Stimulated activated CD4-positive, alpha-beta T cell treated with anti-CD3 and anti-CD28 coated beads, TNF-alpha, amount 100 ng/mL, for 1 hour (primary cell): ENCODE results near the gene COL5A2.

Source experiments
- DNase-seq, 3 donors: peaks; one replicate each; pipeline ENCODE4 v3.0.0-alpha.2; 2020; ENCODE audit warnings: low read depth in 3 of 3, low spot score in 1 of 3

The COL5A2 gene

GRCh38 chr2:189147989-189148388, 31.6 kb downstream of the COL5A2 start:
- DNase-seq, result no peak

- DNase-seq, result no peak
These were observed 32.2 kb downstream of the COL5A2 start for GRCh38 chr2:189147361-189147760.

- no peak for DNase-seq
These were observed 33.0 kb downstream of the COL5A2 start for GRCh38 chr2:189146553-189146952.

DNA sequence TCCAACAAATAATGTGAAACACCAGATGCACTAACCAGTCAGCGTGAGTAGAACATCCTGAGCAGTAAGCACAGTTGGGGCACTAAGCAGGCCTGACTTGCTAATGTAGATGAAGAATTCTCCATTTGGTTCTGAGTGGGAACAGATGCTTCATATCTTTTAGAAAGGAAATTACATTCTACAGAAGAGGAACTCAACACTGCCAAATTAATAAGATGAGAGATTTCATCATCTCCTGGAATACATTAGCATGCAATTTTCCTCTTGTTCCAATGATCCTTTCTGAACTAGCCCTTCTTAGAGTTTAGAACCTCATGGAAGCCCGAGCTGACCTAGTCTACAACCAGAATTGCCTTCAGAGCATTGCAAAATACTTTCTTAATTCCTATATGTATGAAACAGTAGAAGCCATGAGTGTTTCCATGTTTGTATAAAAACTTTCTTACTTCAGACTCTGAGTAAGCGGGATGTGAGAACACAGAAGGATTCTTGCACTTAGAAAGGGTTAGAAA, 34.8 kb downstream of the COL5A2 start:
- DNase-seq, result no peak

- DNase-seq, result no peak
These were observed 35.6 kb downstream of the COL5A2 start for GRCh38 chr2:189143925-189144324.

- DNase-seq, result peak in 2 of 3 donors; percentile 3 to 5
These were observed 36.4 kb downstream of the COL5A2 start for GRCh38 chr2:189142893-189143759.

DNA sequence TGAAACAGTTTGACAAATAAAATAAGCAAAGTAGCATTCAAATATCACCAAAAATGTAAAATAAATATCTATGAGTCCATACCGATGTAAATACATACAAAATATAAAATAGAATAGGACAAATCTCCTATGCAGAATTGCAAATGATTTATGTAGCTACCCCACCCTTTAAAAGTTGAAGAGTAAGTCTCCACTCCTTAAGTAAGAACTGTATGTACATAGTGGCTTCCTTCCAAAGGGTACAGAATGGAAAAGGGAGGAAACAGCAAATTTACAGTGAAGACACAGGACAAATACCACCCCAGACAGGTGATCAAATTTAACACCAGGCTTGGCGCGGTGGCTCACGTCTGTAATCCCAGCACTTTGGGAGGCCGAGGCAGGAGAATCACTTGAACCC, 40.8 kb downstream of the COL5A2 start:
- DNase-seq, result no peak

DNA sequence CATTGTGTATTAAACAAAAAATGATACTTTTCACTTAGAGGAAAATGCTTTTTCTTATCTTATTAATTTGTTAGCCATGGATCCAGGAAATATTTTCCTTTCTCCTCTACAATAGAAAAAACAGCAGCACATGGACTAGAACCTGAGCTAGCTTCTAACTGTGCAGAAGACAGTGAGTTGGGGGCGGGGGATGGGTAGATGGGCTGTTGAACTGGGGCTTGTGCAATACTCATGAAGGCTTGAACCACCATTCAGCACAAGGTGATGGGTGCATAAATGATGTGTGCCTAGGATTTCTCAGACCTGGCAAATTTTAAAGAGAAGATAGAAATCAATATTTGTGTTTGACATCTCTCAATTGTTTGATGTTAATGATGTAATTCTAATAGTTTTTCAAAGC, 42.0 kb downstream of the COL5A2 start:
- DNase-seq, result no peak

DNA sequence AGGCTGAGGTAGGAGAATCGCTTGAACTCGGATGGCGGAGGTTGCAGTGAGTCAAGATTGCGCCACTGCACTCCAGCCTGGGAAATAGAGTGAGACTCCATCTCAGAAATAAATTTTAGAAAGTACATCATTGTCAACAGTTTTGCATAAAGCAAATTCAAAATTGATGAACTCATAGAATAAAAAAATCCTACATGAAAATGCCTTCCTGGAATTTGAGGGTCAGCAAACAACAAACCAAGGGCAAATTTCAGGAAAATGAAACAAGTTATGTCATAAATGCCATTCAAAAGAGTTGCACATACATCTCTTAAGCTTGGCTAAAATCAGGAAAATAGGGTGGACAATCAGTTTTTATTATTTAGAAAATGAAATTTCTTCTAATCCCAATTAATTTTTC, 45.1 kb downstream of the COL5A2 start:
- no peak for DNase-seq

- DNase-seq, result no peak
These were observed 47.6 kb downstream of the COL5A2 start for GRCh38 chr2:189131991-189132390.

DNA sequence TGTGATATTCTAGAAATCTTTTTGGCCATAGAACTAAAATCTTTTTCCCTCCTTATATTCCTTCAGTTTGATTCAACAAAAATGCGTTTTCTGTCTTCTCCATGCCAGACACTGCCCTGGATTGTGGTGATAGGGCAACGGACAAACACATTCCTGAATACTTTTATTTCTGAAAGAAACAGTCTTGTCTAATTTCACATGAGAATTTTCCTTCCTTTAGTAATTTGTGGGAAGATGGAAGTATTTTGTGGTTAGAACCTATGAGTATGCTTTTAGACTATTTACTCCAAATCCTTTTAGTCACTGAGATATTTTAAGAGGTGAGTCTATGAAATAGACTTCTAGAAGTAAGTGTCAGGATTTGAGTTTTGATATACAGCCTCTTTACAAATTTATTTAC, 49.6 kb downstream of the COL5A2 start:
- DNase-seq, result no peak

- DNase-seq, result no peak
These were observed 50.6 kb downstream of the COL5A2 start for GRCh38 chr2:189128970-189129369.

- DNase-seq, result no peak
These were observed 51.8 kb downstream of the COL5A2 start for GRCh38 chr2:189127756-189128155.

DNA sequence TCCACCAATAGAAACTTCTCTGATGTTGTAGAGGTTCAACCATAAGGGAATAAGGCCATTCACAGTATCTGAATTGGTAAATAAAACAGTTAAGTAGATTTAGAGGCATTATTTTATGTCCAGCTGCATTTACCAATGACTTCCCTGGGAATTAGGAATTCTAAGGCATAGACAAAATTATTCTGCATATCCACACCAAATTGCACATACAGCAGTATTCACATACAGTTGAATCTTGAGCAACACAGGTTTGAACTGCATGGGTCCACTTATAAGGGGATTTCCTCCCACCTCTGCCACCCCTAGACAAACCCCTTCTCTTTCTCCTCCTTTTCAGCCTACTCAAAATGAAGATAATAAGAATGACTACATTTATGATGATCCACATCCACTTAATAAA, 54.4 kb downstream of the COL5A2 start:
- DNase-seq, result no peak

DNA sequence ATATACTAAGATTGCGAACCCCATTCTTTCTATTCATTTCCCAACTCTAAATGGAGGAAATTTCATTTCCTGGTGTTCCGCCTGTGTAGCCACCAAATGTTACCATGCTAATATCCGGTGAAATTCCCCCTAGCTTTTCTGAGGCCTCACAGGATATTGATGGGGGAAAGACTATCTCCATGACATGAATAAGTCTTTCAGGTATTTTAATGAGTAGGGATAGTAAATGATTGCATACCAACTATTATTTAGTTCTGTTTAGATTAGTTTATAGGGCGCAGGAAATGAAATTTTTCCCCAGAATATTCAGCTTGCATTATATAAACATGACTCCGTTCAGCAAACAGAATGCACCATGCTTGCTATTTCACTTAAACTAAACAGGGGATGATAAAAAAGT, 55.4 kb downstream of the COL5A2 start:
- DNase-seq, result no peak

- DNase-seq, result no peak
These were observed 61.2 kb downstream of the COL5A2 start for GRCh38 chr2:189118386-189118785.

DNA sequence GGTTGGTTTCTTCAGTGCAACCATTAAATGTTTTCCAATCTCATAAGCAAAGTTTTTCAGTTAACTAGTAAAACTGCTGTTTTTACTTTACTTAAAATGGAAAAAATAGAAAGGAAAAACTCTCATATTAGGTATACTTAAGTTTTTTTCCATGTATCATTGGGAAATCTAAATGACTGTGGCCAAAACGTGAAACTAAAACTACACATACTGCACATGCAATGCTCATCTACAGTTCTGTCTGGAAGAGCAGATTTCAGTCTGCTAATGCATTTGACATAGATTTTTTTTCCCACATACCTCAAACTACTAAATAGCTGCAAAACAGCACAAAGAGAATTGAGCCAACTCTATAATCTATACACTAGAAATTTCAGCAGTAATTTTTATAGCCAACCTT, 62.6 kb downstream of the COL5A2 start:
- no peak for DNase-seq

- no peak for DNase-seq
These were observed 63.5 kb downstream of the COL5A2 start for GRCh38 chr2:189116087-189116486.

DNA sequence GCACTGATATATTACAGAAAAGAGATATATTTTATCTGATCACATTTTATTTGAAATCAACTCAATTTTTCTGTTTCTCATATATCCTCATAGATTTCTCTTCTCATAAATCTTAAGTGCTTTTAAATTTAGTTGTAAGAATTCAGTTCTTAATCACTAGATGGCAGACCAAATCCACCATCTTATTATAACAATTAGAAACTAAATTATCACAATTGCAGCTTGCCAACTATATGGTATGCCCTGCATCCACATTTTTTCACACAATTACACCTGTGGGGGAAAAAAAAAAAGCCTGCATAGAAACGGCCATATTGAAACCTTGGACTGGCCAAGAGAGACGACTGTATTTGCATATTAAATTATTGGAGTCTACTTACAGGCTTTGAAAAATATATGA, 64.4 kb downstream of the COL5A2 start:
- no peak for DNase-seq

- no peak for DNase-seq
These were observed 65.6 kb downstream of the COL5A2 start for GRCh38 chr2:189113963-189114362.

DNA sequence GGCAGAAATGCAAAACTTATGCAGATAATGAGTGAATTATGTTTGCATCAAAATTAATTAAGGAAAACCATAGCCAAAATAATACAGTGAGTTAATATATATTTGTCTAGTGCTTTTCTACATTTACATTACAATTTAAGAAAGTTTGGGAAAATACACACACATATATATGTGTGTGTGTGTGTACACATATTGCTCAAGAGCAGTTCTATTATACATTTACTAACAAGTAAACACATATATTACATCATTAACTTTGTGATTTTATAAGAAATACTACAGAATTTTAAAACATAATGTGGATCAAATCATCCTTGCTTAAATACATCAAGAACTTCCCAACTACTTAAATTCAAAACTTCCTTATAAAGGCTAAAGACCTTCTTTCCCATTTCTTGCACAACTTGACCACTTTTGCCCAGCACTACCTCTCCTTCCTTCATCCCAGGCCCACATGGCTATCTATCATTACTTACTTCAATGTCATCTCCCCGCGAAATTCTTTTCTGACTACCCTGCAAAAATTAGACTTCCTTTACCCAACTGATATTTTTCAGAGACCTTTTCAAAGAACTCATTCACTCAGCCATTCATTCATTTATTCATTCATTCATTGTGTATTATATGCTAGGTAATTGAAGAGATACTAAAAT, 68.4 kb downstream of the COL5A2 start:
- no peak for DNase-seq

DNA sequence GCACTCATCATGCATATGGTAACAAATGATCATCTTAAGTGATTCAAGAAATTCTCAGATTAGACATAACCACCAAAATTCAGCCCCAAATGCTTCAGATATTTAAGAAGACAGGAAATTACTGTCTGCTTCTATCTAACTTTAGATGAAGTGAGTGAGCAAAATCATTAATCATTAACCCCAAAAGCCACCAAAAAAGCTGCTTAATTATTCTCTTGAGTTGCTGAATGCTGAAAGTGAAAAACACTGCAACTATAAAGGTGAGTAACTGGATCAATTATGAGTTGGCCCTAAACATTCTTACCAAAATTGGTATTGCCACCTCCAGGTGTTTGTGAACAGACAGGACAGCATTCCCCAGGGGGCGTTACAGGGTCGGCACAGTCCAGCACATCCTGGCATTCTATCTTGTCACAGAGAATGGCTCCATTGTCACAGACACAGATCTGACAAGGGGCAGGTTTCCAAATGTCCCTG, 69.6 kb downstream of the COL5A2 start:
- no peak for DNase-seq
